Esophagus squamous epithelium (tissue), 5 donors: ENCODE results near the gene ZNF474. TPM values are rescaled to one million over a fixed set of nuclear protein-coding genes. Genes with fewer than 3 reads are reported as not detected.
A peak's percentile ranks its signal among the peaks of the same experiment; 100 is the strongest.

Experiments
- DNase-seq: peaks from one replicate; lab custom pipeline; 2025; lab: John Stamatoyannopoulos, UW
- H3K27ac ChIP-seq, 4 donors: fragments of 200-600 bp; sonication (generic); one replicate each; pipeline ENCODE4 v1.5.1; 2016 to 2019; ENCODE audit warnings: mild to moderate bottlenecking in 1 of 4
- H3K27me3 ChIP-seq, 4 donors: fragments of 200-600 bp; sonication (generic); 1 replicate in 3 of 4; 2 replicates in 1 of 4; pipeline versions ENCODE4 v1.5.1 to v1.6.0; 2017 to 2021; ENCODE audit warnings: antibody characterized with exemption in 1 of 4
- H3K36me3 ChIP-seq, 3 donors: fragments of 200-600 bp; sonication (generic); one replicate each; pipeline ENCODE4 v1.5.1; 2016 to 2019
- H3K4me1 ChIP-seq, 3 donors: fragments of 200-600 bp; sonication (generic); one replicate each; pipeline ENCODE4 v1.5.1; 2017 to 2019
- H3K4me3 ChIP-seq, 4 donors: fragments of 200-600 bp; sonication (generic); 1 replicate in 3 of 4; 2 replicates in 1 of 4; pipeline ENCODE4 v1.5.1; 2016 to 2019; ENCODE audit warnings: mild to moderate bottlenecking in 2 of 4, moderate library complexity in 1 of 4
- H3K9me3 ChIP-seq, 3 donors: fragments of 200-600 bp; sonication (generic); one replicate each; pipeline ENCODE4 v1.5.1; 2016 to 2019
- POLR2A ChIP-seq, 4 donors: fragments of 450-650 bp; IDR thresholded peaks; one replicate each; pipeline ENCODE4 v1.6.1; 2017; ENCODE audit warnings: antibody characterized with exemption in 4 of 4, mild to moderate bottlenecking in 4 of 4, moderate library complexity in 3 of 4
- WGBS, 2 donors: methylation state at CpG; one replicate each; pipeline ENCODE4 v1.1.5; 2018; 5-methylcytosine and 5-hydroxymethylcytosine counted together
- intact Hi-C: fragments of 100-400 bp; cut with DNase I; formaldehyde crosslinking; loops from one replicate; pipeline ENCODE4 v1.15.0; 2022
- total RNA-seq, 4 donors: library from RNA; depleted of rRNA; stranded (reverse); fragments of >200 nt; gene quantifications; one replicate each; pipeline ENCODE4 v1.1.0, GENCODE V29; 2016
- TF ChIP-seq, protein P1 (sequence below), 6 experiments: fragments of 450-650 bp in 4 of 6; fragments of 200-600 bp in 2 of 6; sonication (generic) in 2 of 6; IDR thresholded peaks; one replicate each; pipeline ENCODE4 v1.5.1; 2016 to 2019; ENCODE audit warnings: antibody characterized with exemption in 6 of 6, mild to moderate bottlenecking in 4 of 6, moderate library complexity in 4 of 6
- donor health status: DM: yes; HTN: yes; CAD: no.

Gene ZNF474
- total RNA-seq, 4 donors from 2014 or later = 0.18 to 0.57 TPM; not detected in 2

DNA sequence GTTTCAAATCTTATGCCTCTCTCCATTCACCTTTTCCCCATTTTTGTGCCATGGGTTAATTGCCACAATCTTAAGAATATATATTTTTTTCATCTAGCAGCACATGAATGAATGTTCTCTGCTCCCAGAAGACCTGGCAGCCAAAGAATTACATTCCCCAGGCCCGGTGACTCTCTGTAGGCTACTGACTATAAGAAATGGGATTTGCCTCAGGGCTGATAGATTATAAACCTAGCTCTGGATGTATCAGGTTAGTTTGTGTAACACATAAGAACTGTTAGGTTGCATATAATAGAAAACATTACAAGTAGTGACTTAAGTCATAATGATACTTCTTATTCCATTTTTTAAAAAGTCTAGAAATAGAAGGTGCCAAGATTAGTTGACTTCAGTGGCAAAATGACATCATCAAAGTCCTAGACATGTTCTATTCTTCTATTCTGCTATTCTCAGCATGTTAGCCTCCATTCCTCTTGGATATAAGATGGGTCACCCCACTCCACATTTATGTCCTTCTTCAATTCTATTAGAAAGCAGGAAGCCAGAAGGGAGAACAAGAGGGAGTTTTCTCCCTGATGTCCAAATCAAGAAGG is 10.9 kb upstream of the ZNF474 start:
- Histone ChIP-seq H3K27ac (no peak overlapping the region), H3K9me3 (no peaks in the 10 kb centered on the region), H3K4me1 (peaks cover 0 to 45% (median 0%) of the 10 kb centered on the region in 3 donors), H3K27me3 (no peaks in the 10 kb centered on the region), H3K4me3 (no peak overlapping the region), H3K36me3 (no peaks in the 10 kb centered on the region)
- DNase-seq = no peak
- intact Hi-C loops = no loop called here
- TF ChIP-seq, protein P1, sequence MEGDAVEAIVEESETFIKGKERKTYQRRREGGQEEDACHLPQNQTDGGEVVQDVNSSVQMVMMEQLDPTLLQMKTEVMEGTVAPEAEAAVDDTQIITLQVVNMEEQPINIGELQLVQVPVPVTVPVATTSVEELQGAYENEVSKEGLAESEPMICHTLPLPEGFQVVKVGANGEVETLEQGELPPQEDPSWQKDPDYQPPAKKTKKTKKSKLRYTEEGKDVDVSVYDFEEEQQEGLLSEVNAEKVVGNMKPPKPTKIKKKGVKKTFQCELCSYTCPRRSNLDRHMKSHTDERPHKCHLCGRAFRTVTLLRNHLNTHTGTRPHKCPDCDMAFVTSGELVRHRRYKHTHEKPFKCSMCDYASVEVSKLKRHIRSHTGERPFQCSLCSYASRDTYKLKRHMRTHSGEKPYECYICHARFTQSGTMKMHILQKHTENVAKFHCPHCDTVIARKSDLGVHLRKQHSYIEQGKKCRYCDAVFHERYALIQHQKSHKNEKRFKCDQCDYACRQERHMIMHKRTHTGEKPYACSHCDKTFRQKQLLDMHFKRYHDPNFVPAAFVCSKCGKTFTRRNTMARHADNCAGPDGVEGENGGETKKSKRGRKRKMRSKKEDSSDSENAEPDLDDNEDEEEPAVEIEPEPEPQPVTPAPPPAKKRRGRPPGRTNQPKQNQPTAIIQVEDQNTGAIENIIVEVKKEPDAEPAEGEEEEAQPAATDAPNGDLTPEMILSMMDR (IDR thresholded peaks at IDR 0.05) = no peak
- TF ChIP-seq POLR2A (IDR thresholded peaks at IDR 0.05) = no peak
- 48 to 56% methylated on average over 1 of the region's 1 CpG for WGBS, 2 donors

DNA sequence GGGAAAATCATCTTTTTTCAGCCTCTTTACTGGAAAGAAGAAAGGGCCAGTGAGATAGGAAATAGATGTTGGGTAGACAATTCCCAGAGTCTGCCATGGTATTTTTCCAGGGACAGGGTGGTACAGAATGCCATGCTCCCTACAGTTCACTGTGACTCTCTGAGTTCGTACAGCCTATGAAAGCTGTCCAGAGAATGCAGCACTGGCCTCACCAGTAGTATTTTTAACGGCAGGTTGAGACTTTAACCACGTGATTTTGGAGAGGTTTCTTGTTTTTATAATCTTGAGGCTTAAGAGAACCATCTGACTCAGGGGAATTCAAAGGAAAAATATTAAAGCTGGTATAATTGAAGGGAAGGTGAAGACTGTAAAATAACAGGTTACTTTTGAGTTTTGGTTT is 10.1 kb upstream of the ZNF474 start:
- Histone ChIP-seq H3K27ac (no peak overlapping the region), H3K4me3 (no peak overlapping the region), H3K27me3 (no peaks in the 10 kb centered on the region), H3K36me3 (no peaks in the 10 kb centered on the region), H3K4me1 (peaks cover 0 to 45% (median 0%) of the 10 kb centered on the region in 3 donors), H3K9me3 (no peaks in the 10 kb centered on the region)
- DNase-seq = no peak
- intact Hi-C loops = no loop called here
- WGBS, 2 donors = 51 to 83% methylated on average over 3 of the region's 3 CpGs
- TF ChIP-seq, protein P1 (IDR thresholded peaks at IDR 0.05) = no peak
- no peak for TF ChIP-seq POLR2A (IDR thresholded peaks at IDR 0.05)

DNA sequence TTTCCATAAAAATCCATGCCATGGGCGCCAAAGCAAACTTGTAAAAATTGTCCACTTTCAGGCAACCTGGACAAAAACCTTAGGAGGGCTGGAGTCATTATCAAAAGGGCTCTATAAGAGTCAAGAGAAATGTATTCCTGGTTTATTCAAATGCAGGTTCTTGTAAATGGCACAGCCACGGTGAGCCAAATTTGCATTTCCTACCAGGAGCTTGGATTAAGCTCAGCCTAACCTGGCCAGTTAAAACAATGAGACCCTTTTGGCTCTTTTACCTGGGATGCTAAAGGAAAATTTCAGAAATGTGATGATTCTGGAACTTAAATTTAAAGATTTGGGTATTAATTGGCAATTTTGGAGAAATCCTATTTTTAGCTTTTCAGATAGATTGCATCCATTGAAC is 8.9 kb upstream of the ZNF474 start:
- Histone ChIP-seq H3K27me3 (no peaks in the 10 kb centered on the region), H3K9me3 (no peaks in the 10 kb centered on the region), H3K27ac (no peak overlapping the region), H3K36me3 (no peaks in the 10 kb centered on the region), H3K4me1 (peaks cover 0 to 45% (median 0%) of the 10 kb centered on the region in 3 donors), H3K4me3 (no peak overlapping the region)
- 86 to 92% methylated on average over 2 of the region's 2 CpGs for WGBS, 2 donors
- DNase-seq = no peak
- TF ChIP-seq, protein P1 (IDR thresholded peaks at IDR 0.05) = no peak
- no peak for TF ChIP-seq POLR2A (IDR thresholded peaks at IDR 0.05)
- intact Hi-C loops = no loop called here

DNA sequence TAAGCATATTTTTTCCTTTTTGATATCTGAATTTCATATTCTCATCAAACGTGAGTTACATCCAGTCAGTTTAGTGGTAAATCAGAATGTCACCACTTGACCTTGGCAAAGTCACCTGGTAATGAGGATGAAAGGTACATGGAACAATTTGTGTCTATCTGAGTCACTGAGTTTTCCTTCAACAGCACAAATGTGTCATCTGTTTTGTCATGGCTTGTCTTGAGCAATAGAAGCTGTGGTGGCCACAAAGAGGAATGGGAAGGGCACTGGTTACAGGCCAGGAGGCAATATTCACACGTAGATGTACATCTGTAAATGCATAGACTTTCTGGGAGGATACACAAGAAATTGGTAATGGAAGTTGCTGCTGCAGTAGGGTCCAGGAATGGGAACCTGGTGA is 8.4 kb upstream of the ZNF474 start:
- Histone ChIP-seq H3K9me3 (no peaks in the 10 kb centered on the region), H3K27me3 (no peaks in the 10 kb centered on the region), H3K36me3 (no peaks in the 10 kb centered on the region), H3K4me1 (peaks cover 0 to 45% (median 0%) of the 10 kb centered on the region in 3 donors), H3K4me3 (no peak overlapping the region), H3K27ac (peak overlapping the region in 2 of 4 donors; percentile 10 to 49)
- 55 to 59% methylated on average over 2 of the region's 2 CpGs for WGBS, 2 donors
- intact Hi-C loops = no loop called here
- no peak for TF ChIP-seq POLR2A (IDR thresholded peaks at IDR 0.05)
- TF ChIP-seq, protein P1 (IDR thresholded peaks at IDR 0.05) = no peak
- DNase-seq = no peak

DNA sequence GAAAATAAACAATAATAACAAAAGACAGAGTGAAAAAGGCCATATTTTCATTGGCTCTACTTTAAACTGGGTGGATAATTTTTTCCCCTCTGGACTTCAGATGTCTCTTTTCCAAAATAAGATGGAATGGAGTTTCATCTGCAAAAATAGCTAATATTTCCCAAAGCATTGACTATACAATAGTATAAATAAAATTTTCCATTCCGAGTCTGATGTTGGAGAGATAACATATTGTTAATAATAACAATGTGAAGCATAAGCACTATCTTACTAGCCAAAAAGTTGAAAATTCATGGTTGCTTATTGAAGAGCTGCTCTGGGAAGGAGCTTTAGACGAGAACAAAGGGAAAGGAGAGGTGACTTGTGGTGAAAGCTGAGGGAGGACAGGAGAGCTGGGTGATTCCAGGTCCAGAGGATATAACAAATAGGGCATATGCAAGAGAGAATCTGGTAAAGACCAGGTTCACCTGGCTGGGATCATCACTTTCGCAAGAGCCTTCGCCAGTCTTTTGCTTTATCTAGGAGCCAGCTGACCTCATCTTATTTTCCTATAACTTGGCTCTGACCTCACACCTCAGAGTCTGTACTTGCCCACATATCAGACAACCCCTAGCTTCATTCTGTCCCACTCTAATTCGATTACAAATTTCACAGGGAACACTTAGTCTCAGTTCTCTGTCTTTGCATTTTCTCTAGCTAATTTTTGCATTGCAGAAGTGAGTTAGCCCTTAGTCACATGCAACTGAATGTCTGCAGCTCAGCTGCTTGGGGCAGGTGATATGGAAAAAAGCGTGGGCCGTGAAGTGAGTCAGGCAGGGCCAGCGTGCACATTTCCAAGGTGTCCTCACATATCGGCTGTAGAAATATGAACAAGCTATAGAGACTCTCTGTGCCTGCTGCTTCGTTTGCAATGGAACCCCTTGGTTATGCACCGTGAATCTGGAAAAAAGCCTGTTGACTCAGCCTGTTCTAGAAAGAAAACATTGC is 7.6 kb upstream of the ZNF474 start:
- Histone ChIP-seq H3K27me3 (no peaks in the 10 kb centered on the region), H3K36me3 (no peaks in the 10 kb centered on the region), H3K4me3 (no peak overlapping the region), H3K27ac (peak overlapping the region in 3 of 4 donors; percentile 4 to 49 (median 10)), H3K4me1 (peaks cover 0 to 45% (median 0%) of the 10 kb centered on the region in 3 donors), H3K9me3 (no peaks in the 10 kb centered on the region)
- 51 to 55% methylated on average over 11 of the region's 11 CpGs for WGBS, 2 donors
- intact Hi-C loops = no loop called here
- TF ChIP-seq POLR2A (IDR thresholded peaks at IDR 0.05) = no peak
- TF ChIP-seq, protein P1 (IDR thresholded peaks at IDR 0.05) = no peak
- DNase-seq = no peak
